Measurements from ENCODE around the gene TMX1.
A peak's percentile ranks its signal among the peaks of the same experiment; 100 is the strongest.

The TMX1 gene

GRCh38 chr14:51236314-51236713 is 3.7 kb upstream of the TMX1 start:
- H3K9me2 ChIP-seq (replicated peaks; ENCODE audit: low read depth, low read length): no peaks in the 10 kb centered on the region
- no peaks in the 10 kb centered on the region for H3K36me3 ChIP-seq (ENCODE audit: insufficient read depth, low read length)
- no peak overlapping the region for H3K4me2 ChIP-seq (ENCODE audit: low read depth, low read length, poor library complexity, severe bottlenecking)
- no peaks in the 10 kb centered on the region for H3K27me3 ChIP-seq (ENCODE audit: insufficient read depth, low read length, poor library complexity, severe bottlenecking)
- peaks cover 14% of the 10 kb centered on the region for H3K79me2 ChIP-seq (ENCODE audit: insufficient read depth, low read length)
- H3K9ac ChIP-seq (ENCODE audit: low read depth, low read length, poor library complexity, severe bottlenecking): no peak overlapping the region
- no peak for TF ChIP-seq CTCF (conservative IDR thresholded peaks at IDR 0.05; ENCODE audit: low read length)
- TF ChIP-seq EZH2phosphoT487 (IDR thresholded peaks at IDR 0.05; ENCODE audit: borderline replicate concordance): no peak
- no peak overlapping the region for H2AFZ ChIP-seq (ENCODE audit: low read length)
- no peak overlapping the region for H3K4me3 ChIP-seq (ENCODE audit: low read length, poor library complexity, severe bottlenecking)
- no peaks in the 10 kb centered on the region; the same call in 1 of the 2 replicates for H3F3A ChIP-seq (ENCODE audit: low read depth)
- no peaks in the 10 kb centered on the region for H3K9me3 ChIP-seq (ENCODE audit: insufficient read depth, low read depth, low read length)
- peaks cover 34% of the 10 kb centered on the region for H3K4me1 ChIP-seq (ENCODE audit: insufficient read depth, low read length, poor library complexity, severe bottlenecking)
- H4K20me1 ChIP-seq (ENCODE audit: insufficient read depth, low read length, poor library complexity, severe bottlenecking): peaks cover 5% of the 10 kb centered on the region

GRCh38 chr14:51240804-51241380 is 845 bp downstream of the TMX1 start:
- no peaks in the 10 kb centered on the region; the same call in 1 of the 2 replicates for H3F3A ChIP-seq (ENCODE audit: low read depth)
- H3K27me3 ChIP-seq (ENCODE audit: insufficient read depth, low read length, poor library complexity, severe bottlenecking): no peaks in the 10 kb centered on the region
- peaks cover 59% of the 10 kb centered on the region for H3K79me2 ChIP-seq (ENCODE audit: insufficient read depth, low read length)
- peaks cover 46% of the 10 kb centered on the region for H4K20me1 ChIP-seq (ENCODE audit: insufficient read depth, low read length, poor library complexity, severe bottlenecking)
- peak overlapping the region; percentile 88 for H3K4me3 ChIP-seq (ENCODE audit: low read length, poor library complexity, severe bottlenecking)
- H3K4me2 ChIP-seq (ENCODE audit: low read depth, low read length, poor library complexity, severe bottlenecking): peak overlapping the region; percentile 74
- no peaks in the 10 kb centered on the region for H3K9me3 ChIP-seq (ENCODE audit: insufficient read depth, low read depth, low read length)
- H3K4me1 ChIP-seq (ENCODE audit: insufficient read depth, low read length, poor library complexity, severe bottlenecking): peaks cover 54% of the 10 kb centered on the region
- H3K36me3 ChIP-seq (ENCODE audit: insufficient read depth, low read length): peaks cover 9% of the 10 kb centered on the region; the same call in 1 of the 2 replicates
- H3K9ac ChIP-seq (ENCODE audit: low read depth, low read length, poor library complexity, severe bottlenecking): peak overlapping the region; percentile 95
- H3K9me2 ChIP-seq (replicated peaks; ENCODE audit: low read depth, low read length): no peaks in the 10 kb centered on the region
- no peak for TF ChIP-seq CTCF (conservative IDR thresholded peaks at IDR 0.05; ENCODE audit: low read length)
- no peak for TF ChIP-seq EZH2phosphoT487 (IDR thresholded peaks at IDR 0.05; ENCODE audit: borderline replicate concordance)
- peak overlapping the region; percentile 98 for H2AFZ ChIP-seq (ENCODE audit: low read length)

GRCh38 chr14:51242545-51243490 is 2.8 kb downstream of the TMX1 start:
- no peaks in the 10 kb centered on the region for H3K9me3 ChIP-seq (ENCODE audit: insufficient read depth, low read depth, low read length)
- H3K79me2 ChIP-seq (ENCODE audit: insufficient read depth, low read length): peaks cover 66% of the 10 kb centered on the region
- H4K20me1 ChIP-seq (ENCODE audit: insufficient read depth, low read length, poor library complexity, severe bottlenecking): peaks cover 58% of the 10 kb centered on the region
- H3K4me1 ChIP-seq (ENCODE audit: insufficient read depth, low read length, poor library complexity, severe bottlenecking): peaks cover 59% of the 10 kb centered on the region
- no peaks in the 10 kb centered on the region for H3K9me2 ChIP-seq (replicated peaks; ENCODE audit: low read depth, low read length)
- H3K4me2 ChIP-seq (ENCODE audit: low read depth, low read length, poor library complexity, severe bottlenecking): peak overlapping the region; percentile 74
- peaks cover 25% of the 10 kb centered on the region for H3K36me3 ChIP-seq (ENCODE audit: insufficient read depth, low read length)
- no peaks in the 10 kb centered on the region; the same call in 1 of the 2 replicates for H3F3A ChIP-seq (ENCODE audit: low read depth)
- TF ChIP-seq EZH2phosphoT487 (IDR thresholded peaks at IDR 0.05; ENCODE audit: borderline replicate concordance) (no peak), CTCF (conservative IDR thresholded peaks at IDR 0.05; ENCODE audit: low read length) (peak; percentile 47)
- H3K4me3 ChIP-seq (ENCODE audit: low read length, poor library complexity, severe bottlenecking): peak overlapping the region; percentile 88
- H2AFZ ChIP-seq (ENCODE audit: low read length): no peak overlapping the region
- no peaks in the 10 kb centered on the region for H3K27me3 ChIP-seq (ENCODE audit: insufficient read depth, low read length, poor library complexity, severe bottlenecking)
- peak overlapping the region; percentile 70 for H3K9ac ChIP-seq (ENCODE audit: low read depth, low read length, poor library complexity, severe bottlenecking)
